NCI-H2107 treated with DMSO at 0.1 percent for 48 hours (cell line): ENCODE measurements around the gene CLPTM1L.
"Not testable (repeated sequence)": the region's sequence is repeated elsewhere in the genome, so short reads cannot be mapped to it uniquely, and the experiment has no call there.

ENCODE experiments used
- DNase-seq: peaks from one replicate; lab custom pipeline; 2025; ENCODE audit not compliant: unreplicated experiment; lab: John Stamatoyannopoulos, UW

The CLPTM1L gene

GRCh38 chr5:1280177-1281037, 64.5 kb downstream of the CLPTM1L start:
- no peak for DNase-seq

GRCh38 chr5:1279443-1280151, 65.3 kb downstream of the CLPTM1L start:
- DNase-seq, result no peak

- no peak for DNase-seq
Observed at GRCh38 chr5:1278656-1279442, 66.0 kb downstream of the CLPTM1L start.

GRCh38 chr5:1278216-1278615, 66.7 kb downstream of the CLPTM1L start:
- DNase-seq, result no peak

GRCh38 chr5:1277781-1278180, 67.1 kb downstream of the CLPTM1L start:
- no peak for DNase-seq

GRCh38 chr5:1277331-1277730, 67.6 kb downstream of the CLPTM1L start:
- no peak for DNase-seq

GRCh38 chr5:1276930-1277329, 68.0 kb downstream of the CLPTM1L start:
- no peak for DNase-seq

- DNase-seq, result not testable (repeated sequence)
Observed at GRCh38 chr5:1275397-1276391, 69.2 kb downstream of the CLPTM1L start.

- DNase-seq, result no peak
Observed at GRCh38 chr5:1274471-1274870, 70.4 kb downstream of the CLPTM1L start.

GRCh38 chr5:1273745-1274144, 71.2 kb downstream of the CLPTM1L start:
- no peak for DNase-seq

GRCh38 chr5:1272201-1272600, 72.7 kb downstream of the CLPTM1L start:
- no peak for DNase-seq

- DNase-seq, result no peak
Observed at GRCh38 chr5:1270933-1271914, 73.7 kb downstream of the CLPTM1L start.

- no peak for DNase-seq
Observed at GRCh38 chr5:1270426-1270825, 74.5 kb downstream of the CLPTM1L start.

GRCh38 chr5:1268666-1269065, 76.2 kb downstream of the CLPTM1L start:
- DNase-seq, result no peak

GRCh38 chr5:1268056-1268455, 76.8 kb downstream of the CLPTM1L start:
- DNase-seq, result no peak
